Mucosa of stomach (tissue), 1 donor: Measurements from ENCODE around the gene POR.
"Not testable (repeated sequence)": the region's sequence is repeated elsewhere in the genome, so short reads cannot be mapped to it uniquely, and the experiment has no call there.

ENCODE experiments used
- H3K27me3 ChIP-seq: one replicate; pipeline ENCODE4 v1.7.0; 2013; ENCODE audit warnings: mild to moderate bottlenecking, low read length; ENCODE audit not compliant: control insufficient read depth, insufficient read depth
- H3K36me3 ChIP-seq: one replicate; pipeline ENCODE4 v1.7.0; 2013; ENCODE audit warnings: low read length; ENCODE audit not compliant: control insufficient read depth, insufficient read depth
- H3K4me1 ChIP-seq: one replicate; pipeline ENCODE4 v1.7.0; 2013; ENCODE audit warnings: mild to moderate bottlenecking, low read length; ENCODE audit not compliant: control insufficient read depth, insufficient read depth
- H3K4me3 ChIP-seq: one replicate; pipeline ENCODE4 v1.7.0; 2013; ENCODE audit warnings: low read length
- H3K9ac ChIP-seq: one replicate; pipeline ENCODE4 v1.7.0; 2013; ENCODE audit warnings: mild to moderate bottlenecking, low read length, moderate library complexity
- H3K9me3 ChIP-seq: one replicate; pipeline ENCODE4 v1.7.0; 2013; ENCODE audit warnings: mild to moderate bottlenecking, low read length, moderate library complexity; ENCODE audit not compliant: control insufficient read depth
- donor health status: Pancreatic carcinoma.

POR gene

DNA sequence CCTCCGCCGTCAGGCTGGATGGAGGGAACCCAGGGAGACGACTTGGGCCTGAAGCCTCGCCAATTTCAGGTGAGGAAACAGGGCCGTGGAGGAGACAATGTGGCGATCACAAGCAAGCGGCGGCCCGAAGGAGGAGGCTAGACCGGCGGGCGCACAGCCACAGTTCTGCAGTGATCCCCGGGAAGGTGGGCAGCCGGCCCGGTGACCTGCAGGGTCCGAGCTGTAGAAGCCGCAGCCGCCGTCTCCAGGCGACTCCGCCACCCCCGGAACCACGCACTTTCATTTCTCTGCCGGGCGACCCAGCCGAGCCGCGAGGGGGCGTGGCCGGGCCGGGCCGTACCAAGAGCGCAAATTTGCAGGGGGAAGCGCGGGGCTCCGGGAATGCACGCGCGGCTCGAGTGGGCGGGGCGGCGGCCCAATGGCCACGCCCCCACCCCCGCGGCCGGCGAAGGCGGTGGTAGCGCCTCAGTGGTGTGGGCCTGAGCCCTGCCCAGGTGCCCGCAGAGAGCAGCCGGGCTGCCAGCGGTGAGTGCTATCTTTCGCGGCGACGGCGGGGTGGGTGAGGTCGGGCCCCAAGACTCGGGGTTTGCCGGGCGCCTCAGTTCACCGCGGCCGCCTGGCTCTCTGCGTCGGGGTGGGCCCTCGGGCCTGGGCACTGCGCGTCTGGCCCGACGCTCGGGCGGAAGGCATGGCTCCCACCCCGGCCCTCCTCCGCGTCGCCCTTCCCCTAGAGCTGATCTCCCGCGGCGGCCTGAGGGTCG, at the start of gene POR:
TSS of gene POR (plus strand) at position 501 of the 761 bp plus-strand sequence. CDS start 38,847 bp downstream, outside the sequence.
- Histone ChIP-seq H3K27me3 (no peaks in the 10 kb centered on the region), H3K9me3 (no peaks in the 10 kb centered on the region), H3K36me3 (no peaks in the 10 kb centered on the region), H3K4me1 (peaks cover 24% of the 10 kb centered on the region), H3K9ac (peak within 1 kb of the TSS; percentile 94), H3K4me3 (peak within 1 kb of the TSS; percentile 87)

DNA sequence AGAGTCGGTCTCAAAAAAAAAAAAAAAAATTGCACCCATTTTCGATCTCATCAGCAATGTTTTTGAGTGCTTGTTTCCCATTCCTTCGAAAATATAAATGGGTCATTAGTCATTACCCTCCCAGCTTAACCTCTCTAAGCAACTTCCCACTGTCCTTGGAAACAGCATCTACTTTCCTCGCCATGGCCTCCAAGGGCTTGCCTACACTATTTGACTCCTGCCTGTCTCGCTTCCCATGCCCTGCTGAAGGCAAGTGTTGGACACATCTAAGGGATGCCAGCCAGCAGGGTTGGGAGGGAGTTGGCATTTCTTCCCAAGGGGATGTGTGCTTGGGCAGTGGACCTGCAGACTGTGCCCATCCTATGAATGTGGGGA, 48.9 kb upstream of the POR start:
- Histone ChIP-seq H3K4me1 (no peaks in the 10 kb centered on the region), H3K36me3 (no peaks in the 10 kb centered on the region), H3K9ac (no peak overlapping the region), H3K9me3 (no peaks in the 10 kb centered on the region), H3K4me3 (no peak overlapping the region), H3K27me3 (no peaks in the 10 kb centered on the region)

DNA sequence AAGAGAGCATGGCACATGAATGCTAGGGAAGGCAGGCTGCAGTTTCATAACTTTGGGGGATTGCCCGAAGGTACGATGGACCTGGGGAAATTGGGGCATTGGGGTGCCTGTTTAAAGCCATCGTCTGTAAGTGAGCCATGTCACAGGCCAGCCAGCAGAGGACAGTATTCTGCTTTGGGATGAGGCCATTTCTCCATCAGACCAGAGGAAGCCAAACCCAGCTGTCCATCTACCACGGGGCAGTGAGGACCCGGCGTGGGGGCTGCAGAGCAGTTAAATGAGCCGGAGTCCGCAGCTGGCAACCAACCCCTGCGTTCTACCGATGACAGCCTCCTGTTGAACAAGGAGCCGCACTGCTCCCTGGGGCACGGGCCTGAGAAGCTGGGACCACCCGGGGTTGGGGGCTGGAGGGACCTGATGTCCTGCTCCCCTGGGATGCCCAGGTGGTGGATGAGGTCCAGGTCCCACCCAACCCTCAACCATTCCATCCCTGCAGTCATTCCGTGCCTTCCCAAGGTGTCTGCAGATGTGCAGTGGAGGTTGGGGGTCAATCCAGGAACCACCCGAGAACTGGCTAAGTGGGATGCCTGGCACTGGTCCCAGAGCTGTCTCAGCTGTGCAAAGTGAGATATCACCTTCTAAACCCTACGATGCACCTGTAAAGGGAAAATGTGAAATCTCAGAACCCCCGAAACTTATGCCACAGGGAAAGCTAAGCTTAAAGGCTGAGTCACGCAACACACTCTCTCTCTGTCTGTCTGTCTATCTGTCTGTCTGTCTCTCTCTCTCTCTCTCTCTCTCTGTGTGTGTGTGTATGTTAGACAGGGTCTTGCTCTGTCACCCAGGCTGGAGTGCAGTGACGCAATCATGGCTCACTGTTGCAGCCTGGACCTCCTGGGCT, 48.2 kb upstream of the POR start:
- no peaks in the 10 kb centered on the region for H3K9me3 ChIP-seq
- H3K4me3 ChIP-seq: no peak overlapping the region
- no peaks in the 10 kb centered on the region for H3K4me1 ChIP-seq
- H3K27me3 ChIP-seq: no peaks in the 10 kb centered on the region
- H3K36me3 ChIP-seq: no peaks in the 10 kb centered on the region
- H3K9ac ChIP-seq: no peak overlapping the region

DNA sequence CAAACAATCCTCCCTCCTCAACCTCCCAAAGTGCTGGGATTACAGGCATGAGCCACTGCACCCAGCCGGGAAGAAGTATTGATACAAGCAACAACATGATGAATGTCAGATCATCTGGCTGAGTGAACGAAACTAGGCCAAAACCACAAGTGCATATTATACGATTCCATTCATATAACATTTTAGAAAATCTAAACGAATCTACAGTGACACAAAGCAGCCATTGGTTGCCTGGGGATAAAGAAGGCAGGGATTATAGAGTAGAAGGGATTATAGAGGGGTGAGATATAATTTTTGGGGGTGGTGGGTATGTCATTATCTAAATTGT, 47.6 kb upstream of the POR start:
- Histone ChIP-seq H3K9ac (no peak overlapping the region), H3K27me3 (no peaks in the 10 kb centered on the region), H3K36me3 (no peaks in the 10 kb centered on the region), H3K4me1 (no peaks in the 10 kb centered on the region), H3K4me3 (no peak overlapping the region), H3K9me3 (no peaks in the 10 kb centered on the region)

DNA sequence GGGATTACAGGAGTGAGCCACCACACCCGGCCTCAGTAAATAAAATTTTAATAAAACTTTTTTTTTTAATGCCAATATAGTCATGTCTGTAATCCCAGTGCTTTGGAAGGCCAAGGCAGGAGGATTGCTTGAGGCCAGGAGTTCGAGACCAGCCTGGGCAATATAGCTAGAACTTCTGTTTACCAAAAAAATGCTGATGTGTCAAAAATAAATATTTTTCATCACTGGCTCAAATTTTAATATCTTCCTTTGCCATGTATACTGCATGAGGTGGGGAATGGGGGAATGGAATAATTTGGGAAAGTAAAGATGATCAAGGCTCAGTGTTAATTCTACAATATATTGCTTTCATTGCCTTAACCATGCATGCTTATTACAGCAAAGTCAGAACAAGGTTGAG, 46.8 kb upstream of the POR start:
- no peaks in the 10 kb centered on the region for H3K4me1 ChIP-seq
- H3K9ac ChIP-seq: no peak overlapping the region
- no peaks in the 10 kb centered on the region for H3K27me3 ChIP-seq
- no peak overlapping the region for H3K4me3 ChIP-seq
- no peaks in the 10 kb centered on the region for H3K9me3 ChIP-seq
- H3K36me3 ChIP-seq: no peaks in the 10 kb centered on the region

DNA sequence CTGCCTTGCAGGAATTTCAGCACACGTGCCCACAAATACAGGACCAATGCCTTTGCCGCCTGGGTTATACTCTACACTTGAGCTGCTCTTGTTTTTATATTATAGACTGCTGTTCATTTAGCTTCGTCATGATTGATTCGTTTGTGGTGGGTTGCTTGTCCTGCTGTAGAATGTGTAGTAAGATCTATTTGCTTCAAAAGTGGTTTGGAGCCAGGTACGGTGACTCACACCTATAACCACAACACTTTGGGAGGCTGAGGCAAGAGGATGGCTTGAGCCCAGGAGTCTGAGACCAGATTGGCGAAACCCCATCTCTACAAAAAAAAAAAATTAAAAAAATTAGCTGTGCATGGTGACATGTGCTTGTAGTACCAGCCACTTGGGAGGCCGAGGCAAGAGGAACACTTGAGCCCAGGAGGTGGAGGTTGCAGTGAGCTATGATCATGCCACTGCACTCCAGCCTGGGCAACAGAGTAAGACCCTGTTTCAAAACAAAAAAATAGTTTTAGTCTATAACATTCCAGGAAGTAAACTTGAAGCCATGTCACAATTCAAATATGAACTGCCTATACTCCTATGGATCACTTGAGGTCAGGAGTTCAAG, 45.1 kb upstream of the POR start:
- no peak overlapping the region for H3K9ac ChIP-seq

DNA sequence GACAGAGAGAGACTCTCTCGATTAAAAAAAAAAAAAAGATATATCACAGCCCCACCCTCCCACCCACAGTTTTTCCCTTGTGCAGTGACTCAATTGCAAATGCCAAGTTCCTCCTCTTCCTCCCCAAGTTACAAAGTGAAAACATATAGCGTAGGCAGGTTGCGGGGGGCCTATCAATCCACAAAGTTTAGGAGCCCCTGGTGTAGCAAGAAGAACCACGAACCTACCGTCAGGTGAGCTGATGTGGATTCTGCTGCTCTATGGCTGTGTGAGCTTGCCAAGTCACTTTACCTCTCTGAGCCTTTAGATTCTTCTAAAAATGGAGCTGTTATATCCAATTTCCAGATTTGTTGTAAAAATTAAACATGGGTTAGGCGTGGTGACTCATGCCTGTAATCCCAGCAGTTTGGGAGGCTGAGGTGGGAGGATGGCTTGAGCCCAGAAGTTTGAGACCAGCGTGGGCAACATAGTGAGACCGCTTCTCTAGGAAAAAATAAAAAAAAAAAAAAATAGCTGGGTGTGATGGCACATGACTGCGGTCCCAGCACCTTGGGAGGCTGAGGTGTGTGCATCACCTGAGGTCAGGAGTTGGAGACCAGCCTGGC, 44.3 kb upstream of the POR start:
- Histone ChIP-seq H3K27me3 (no peaks in the 10 kb centered on the region), H3K9ac (no peak overlapping the region), H3K36me3 (no peaks in the 10 kb centered on the region), H3K4me3 (no peak overlapping the region), H3K9me3 (no peaks in the 10 kb centered on the region), H3K4me1 (no peaks in the 10 kb centered on the region)

More for the DNA sequence above, 45.1 kb upstream of the POR start:
- Histone ChIP-seq H3K27me3 (no peaks in the 10 kb centered on the region), H3K4me1 (no peaks in the 10 kb centered on the region), H3K36me3 (no peaks in the 10 kb centered on the region), H3K9me3 (no peaks in the 10 kb centered on the region), H3K4me3 (no peak overlapping the region)

DNA sequence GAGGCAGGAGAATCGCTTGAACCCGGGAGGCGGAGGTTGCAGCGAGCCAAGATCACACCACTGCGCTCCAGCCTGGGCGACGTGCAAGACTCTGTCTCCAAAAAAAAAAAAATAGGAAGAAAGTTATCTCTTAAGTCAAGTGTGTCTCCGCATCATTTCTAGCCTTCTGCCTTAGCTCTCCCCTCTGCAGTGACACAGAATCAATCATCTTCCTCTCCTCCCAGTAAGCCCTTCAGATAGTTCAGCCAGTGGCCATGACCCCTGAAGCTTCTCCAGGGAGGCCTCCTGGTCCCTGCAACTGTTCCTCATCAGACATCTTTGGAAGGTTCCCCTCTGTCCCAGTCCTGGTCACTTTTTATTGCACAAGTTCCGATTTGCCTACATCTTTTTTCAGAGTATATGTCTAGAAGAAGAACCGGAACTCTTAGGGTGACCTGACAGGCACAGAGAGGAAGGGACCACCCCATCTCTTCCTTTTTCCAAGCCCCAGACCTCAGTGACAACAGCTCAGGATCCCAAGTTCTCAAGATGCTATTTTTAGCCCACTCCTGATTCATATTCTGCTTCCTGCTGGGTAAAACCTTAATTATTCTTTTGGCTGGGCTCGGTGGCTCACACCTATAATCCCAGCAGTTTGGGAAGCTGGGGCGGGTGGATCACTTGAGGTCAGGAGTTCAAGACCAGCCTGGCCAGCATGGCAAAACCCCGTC, 42.7 kb upstream of the POR start:
- no peak overlapping the region for H3K4me3 ChIP-seq
- H3K9ac ChIP-seq: no peak overlapping the region
- no peaks in the 10 kb centered on the region for H3K36me3 ChIP-seq
- H3K27me3 ChIP-seq: no peaks in the 10 kb centered on the region
- H3K9me3 ChIP-seq: no peaks in the 10 kb centered on the region
- H3K4me1 ChIP-seq: no peaks in the 10 kb centered on the region

DNA sequence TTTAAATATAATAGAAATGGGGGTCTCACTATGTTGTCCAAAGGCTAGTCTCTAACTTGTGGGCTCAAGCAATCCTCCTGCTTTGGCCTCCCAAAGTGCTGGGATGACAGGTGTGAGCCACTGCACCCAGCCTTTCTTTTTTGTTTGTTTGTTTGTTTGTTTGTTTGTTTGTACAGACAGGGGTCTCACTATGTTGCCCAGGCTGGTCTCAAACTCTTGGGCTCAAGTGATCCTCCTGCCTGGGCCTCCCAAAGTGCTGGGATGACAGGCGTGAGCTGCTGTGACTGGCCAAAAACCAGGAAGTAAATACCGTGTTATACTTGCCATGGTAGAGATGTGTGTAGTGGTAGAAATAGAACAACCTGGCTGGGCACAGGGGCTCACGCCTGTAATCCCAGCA, 40.8 kb upstream of the POR start:
- not testable (repeated sequence) for H3K4me1 ChIP-seq

DNA sequence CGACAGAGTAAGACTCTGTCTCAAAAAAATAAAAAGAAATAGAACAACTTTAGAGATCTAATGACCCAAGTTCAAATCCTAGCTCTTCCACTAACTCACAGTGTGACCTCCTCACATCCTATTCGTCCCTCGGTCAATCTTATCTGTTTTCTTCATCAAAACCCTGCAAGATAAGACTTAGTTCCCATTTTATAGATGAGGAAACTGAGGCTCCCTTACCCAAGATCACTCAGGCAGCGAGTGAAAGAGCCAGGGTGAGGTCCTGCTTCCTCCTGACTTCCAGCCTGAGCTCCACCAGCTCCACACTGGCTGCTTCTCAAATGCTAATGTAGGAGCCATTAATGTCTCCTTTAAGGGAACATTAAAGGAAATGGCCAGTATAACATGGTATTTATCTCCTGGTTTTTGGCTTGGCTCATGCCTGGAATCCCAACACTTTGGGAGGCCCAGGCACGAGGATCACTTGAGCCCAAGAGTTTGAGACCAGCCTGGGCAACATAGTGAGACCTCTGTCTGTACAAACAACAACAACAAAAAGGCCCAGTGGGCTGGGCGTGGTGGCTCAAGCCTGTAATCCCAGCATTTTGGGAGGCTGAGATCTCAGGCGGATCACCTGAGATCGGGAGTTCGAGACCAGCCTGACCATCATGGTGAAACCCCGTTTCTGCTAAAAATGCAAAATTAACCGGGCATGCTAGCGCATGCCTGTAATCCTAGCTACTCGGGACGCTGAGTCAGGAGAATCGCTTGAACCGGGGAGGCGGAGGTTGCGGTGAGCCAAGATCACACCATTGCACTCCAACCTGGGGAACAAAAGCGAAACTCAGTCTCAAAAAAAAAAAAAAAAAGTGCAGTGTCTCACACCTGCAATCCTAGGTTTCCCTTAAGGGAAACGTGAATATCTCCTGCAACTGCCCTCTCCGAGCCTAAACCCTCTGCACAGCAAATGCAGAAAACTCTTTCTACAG, 39.6 kb upstream of the POR start:
- Histone ChIP-seq H3K9ac (no peak overlapping the region), H3K4me3 (no peak overlapping the region), H3K9me3 (no peaks in the 10 kb centered on the region), H3K27me3 (no peaks in the 10 kb centered on the region), H3K4me1 (peaks cover 17% of the 10 kb centered on the region), H3K36me3 (no peaks in the 10 kb centered on the region)

More for the DNA sequence above, 40.8 kb upstream of the POR start:
- H3K4me3 ChIP-seq, H3K27me3 ChIP-seq, H3K9me3 ChIP-seq, H3K9ac ChIP-seq, H3K36me3 ChIP-seq: not testable (repeated sequence)
